GM12891 (cell line): ENCODE data around the gene NMU.

Experiments
- PAX5 ChIP-seq: IDR thresholded peaks from 2 replicates; pipeline ENCODE4 v1.6.1; 2011; ENCODE audit warnings: low read length, moderate library complexity, mild to moderate bottlenecking; ENCODE audit not compliant: insufficient read depth, severe bottlenecking
- POLR2A ChIP-seq: IDR thresholded peaks from 2 replicates; pipeline ENCODE4 v1.6.1; 2011; ENCODE audit warnings: low read depth, low read length, control low read depth
- POLR2AphosphoS5 ChIP-seq: IDR thresholded peaks from 2 replicates; pipeline ENCODE4 v1.6.1; 2011; ENCODE audit warnings: low read depth, low read length, control low read depth
- SPI1 ChIP-seq: IDR thresholded peaks from 2 replicates; pipeline ENCODE4 v1.6.1; 2011; ENCODE audit warnings: low read depth, low read length, control low read depth
- TAF1 ChIP-seq: IDR thresholded peaks from 2 replicates; pipeline ENCODE4 v1.6.1; 2011; ENCODE audit warnings: low read depth, low read length, control low read depth

DNA sequence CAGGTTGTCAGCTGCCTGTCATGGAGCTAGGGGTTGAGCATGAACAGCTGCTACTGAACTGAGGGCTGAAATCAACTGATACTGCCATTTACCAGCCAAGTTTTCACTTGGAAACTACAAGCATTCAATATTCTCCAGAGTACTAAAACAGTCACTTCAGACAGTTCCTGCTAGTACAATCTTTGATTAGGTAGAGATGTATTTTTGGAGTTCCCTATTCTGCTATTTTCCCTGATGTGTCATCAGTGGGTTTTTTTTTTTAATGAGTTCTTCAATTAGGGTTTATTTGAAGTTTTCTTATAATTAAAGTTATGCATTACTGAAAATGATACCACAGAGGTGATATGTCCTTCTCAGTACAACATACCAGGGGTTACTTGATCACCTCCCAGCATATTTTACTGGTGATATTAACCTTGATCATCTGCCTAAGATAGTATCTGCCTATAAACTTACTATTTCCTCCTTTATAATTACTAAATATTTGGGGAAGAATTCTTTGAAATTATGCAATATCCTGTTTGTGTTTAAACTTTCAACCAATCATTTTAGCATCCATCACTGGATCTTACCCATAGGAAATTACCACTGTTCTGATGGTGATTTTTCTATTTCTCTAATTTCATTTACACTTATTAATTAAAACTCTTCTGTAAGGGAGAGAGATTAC lies 57.6 kb downstream of the NMU start:
- TF ChIP-seq SPI1 (no peak), POLR2A (no peak), POLR2AphosphoS5 (no peak), TAF1 (no peak), PAX5 (no peak)
